ENCODE measurements around the gene FAM221B. TPM values are rescaled to one million over a fixed set of nuclear protein-coding genes. Genes with fewer than 3 reads are reported as not detected.

FAM221B gene
- total RNA-seq, 4 donors from 2014 or later, result 0.14 TPM; not detected in 3

GRCh38 chr9:35869621-35870216, 41.2 kb upstream of the FAM221B start:
- no peak overlapping the region for H3K4me3 ChIP-seq
- H3K27ac ChIP-seq, result no peak overlapping the region
- no peaks in the 10 kb centered on the region for H3K36me3 ChIP-seq
- in situ Hi-C loops (cut with MboI; ENCODE audit: low pct_ligation_motif_present in 1 of 4, low pct_unique_long_range_greater_than_20kb in 1 of 4, low sequenced_read_pairs in 3 of 4) (no loop called here), intact Hi-C loops (cut with DNase I; ENCODE audit: low total_unique reads) (no loop called here)
- no peaks in the 10 kb centered on the region for H3K9me3 ChIP-seq
- WGBS, 2 donors (ENCODE audit: low coverage in 1 of 2), result 85% methylated on average over 19 of the region's 19 CpGs; no CpG with 5 or more reads in 1 of the 2 donors
- no peak for DNase-seq
- H3K4me1 ChIP-seq, result no peaks in the 10 kb centered on the region
- no peak for TF ChIP-seq POLR2A (IDR thresholded peaks at IDR 0.05)
- no peak for TF ChIP-seq CTCF (IDR thresholded peaks at IDR 0.05)
- no peak for TF ChIP-seq EP300 (IDR thresholded peaks at IDR 0.05; ENCODE audit: low read depth)
- TF ChIP-seq POLR2AphosphoS5 (IDR thresholded peaks at IDR 0.05), result no peak
- peaks cover under 1% of the 10 kb centered on the region for H3K27me3 ChIP-seq

DNA sequence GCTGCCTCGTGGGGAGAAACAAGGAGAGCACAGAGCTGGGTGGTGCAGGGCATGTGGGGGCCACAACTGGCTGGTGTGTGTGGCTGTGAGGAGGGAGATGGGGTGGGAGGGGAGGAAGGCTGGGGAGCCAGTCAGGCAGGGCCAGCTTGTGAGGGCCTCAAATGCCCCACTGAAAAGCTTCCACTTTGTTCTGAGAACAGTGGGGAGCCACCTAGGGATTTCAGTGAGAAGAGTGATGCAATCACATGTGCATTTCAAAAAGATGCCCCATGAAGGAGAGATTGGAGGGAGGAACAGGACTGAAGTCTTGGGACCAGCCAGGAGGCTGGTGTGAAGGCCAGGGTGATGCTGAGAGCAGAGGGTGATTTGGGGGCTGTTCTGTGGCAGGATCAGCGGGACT, 40.4 kb upstream of the FAM221B start:
- DNase-seq, result no peak
- in situ Hi-C loops (cut with MboI; ENCODE audit: low pct_ligation_motif_present in 1 of 4, low pct_unique_long_range_greater_than_20kb in 1 of 4, low sequenced_read_pairs in 3 of 4), result no loop called here
- Histone ChIP-seq H3K4me3 (no peak overlapping the region), H3K27me3 (no peaks in the 10 kb centered on the region), H3K9me3 (no peaks in the 10 kb centered on the region), H3K4me1 (no peaks in the 10 kb centered on the region), H3K27ac (no peak overlapping the region), H3K36me3 (no peaks in the 10 kb centered on the region)
- TF ChIP-seq POLR2A (IDR thresholded peaks at IDR 0.05), result no peak
- TF ChIP-seq POLR2AphosphoS5 (IDR thresholded peaks at IDR 0.05), result no peak
- no peak for TF ChIP-seq EP300 (IDR thresholded peaks at IDR 0.05; ENCODE audit: low read depth)
- TF ChIP-seq CTCF (IDR thresholded peaks at IDR 0.05), result no peak
- 71 to 76% methylated on average over 1 to 2 of the region's 2 CpGs for WGBS, 2 donors (ENCODE audit: low coverage in 1 of 2)
- intact Hi-C loops (cut with DNase I; ENCODE audit: low total_unique reads), result no loop called here

DNA sequence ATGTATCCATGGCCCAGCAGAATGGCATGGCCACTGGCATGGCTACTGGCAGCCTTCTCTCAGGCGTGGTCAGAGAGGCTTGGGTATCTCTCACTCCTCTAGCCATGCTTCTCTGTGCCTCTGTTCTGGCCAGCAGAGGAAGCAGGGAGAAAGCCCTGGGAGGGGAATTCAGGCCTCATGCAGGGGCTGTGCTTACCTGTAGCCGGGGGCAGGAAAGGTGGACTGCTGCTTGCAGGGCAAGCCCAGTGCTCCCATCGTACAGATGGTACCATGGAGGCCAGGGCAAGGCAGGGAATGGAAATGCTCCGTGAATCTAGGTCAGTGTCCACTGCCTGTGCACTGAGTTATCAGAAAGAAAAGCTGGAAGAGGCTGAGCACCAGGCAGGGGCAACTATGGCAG, 39.0 kb upstream of the FAM221B start:
- no peak for DNase-seq
- no peak for TF ChIP-seq CTCF (IDR thresholded peaks at IDR 0.05)
- no peak for TF ChIP-seq EP300 (IDR thresholded peaks at IDR 0.05; ENCODE audit: low read depth)
- no peak for TF ChIP-seq POLR2AphosphoS5 (IDR thresholded peaks at IDR 0.05)
- TF ChIP-seq POLR2A (IDR thresholded peaks at IDR 0.05), result no peak
- peaks cover 4% of the 10 kb centered on the region for H3K27me3 ChIP-seq
- no peaks in the 10 kb centered on the region for H3K36me3 ChIP-seq
- no peak overlapping the region for H3K4me3 ChIP-seq
- no peak overlapping the region for H3K27ac ChIP-seq
- in situ Hi-C loops (cut with MboI; ENCODE audit: low pct_ligation_motif_present in 1 of 4, low pct_unique_long_range_greater_than_20kb in 1 of 4, low sequenced_read_pairs in 3 of 4), result no loop called here
- intact Hi-C loops (cut with DNase I; ENCODE audit: low total_unique reads), result no loop called here
- H3K9me3 ChIP-seq, result no peaks in the 10 kb centered on the region
- no peaks in the 10 kb centered on the region for H3K4me1 ChIP-seq
- 80% methylated on average over 4 of the region's 4 CpGs; no CpG with 5 or more reads in 1 of the 2 donors for WGBS, 2 donors (ENCODE audit: low coverage in 1 of 2)

DNA sequence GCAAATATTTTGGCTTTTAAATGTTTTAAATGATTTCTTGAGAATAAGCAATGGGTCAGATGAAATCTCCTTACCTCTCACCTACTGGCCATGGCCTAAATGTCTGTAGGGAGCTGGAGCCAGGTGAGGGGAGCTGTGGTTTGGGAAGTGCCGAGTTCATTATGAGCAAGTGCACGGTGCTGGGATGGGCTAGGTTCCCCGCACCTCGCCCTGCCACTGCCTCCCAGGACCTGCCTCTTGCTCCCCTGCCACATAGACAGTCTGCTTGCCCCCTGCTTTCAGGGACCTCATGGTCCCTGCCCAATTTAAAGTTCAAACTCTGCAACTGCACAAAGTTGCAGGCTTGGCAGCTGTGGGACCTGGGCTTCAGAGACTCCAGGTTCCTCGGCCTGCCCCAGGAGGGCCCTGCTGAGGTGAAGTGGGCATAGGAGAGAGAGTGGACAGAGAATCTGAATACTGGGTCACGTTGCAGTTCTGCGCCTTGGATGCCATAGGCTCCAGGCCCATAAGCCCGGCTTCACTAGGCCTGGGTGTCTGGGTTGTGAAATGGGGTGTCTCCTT, 36.2 kb upstream of the FAM221B start:
- H3K4me1 ChIP-seq, result no peaks in the 10 kb centered on the region
- in situ Hi-C loops (cut with MboI; ENCODE audit: low pct_ligation_motif_present in 1 of 4, low pct_unique_long_range_greater_than_20kb in 1 of 4, low sequenced_read_pairs in 3 of 4) (no loop called here), intact Hi-C loops (cut with DNase I; ENCODE audit: low total_unique reads) (no loop called here)
- no peaks in the 10 kb centered on the region for H3K9me3 ChIP-seq
- no peak overlapping the region for H3K27ac ChIP-seq
- no peak for DNase-seq
- TF ChIP-seq EP300 (IDR thresholded peaks at IDR 0.05; ENCODE audit: low read depth), result no peak
- no peak for TF ChIP-seq POLR2AphosphoS5 (IDR thresholded peaks at IDR 0.05)
- no peak for TF ChIP-seq POLR2A (IDR thresholded peaks at IDR 0.05)
- TF ChIP-seq CTCF (IDR thresholded peaks at IDR 0.05), result no peak
- no peaks in the 10 kb centered on the region for H3K36me3 ChIP-seq
- WGBS, 2 donors (ENCODE audit: low coverage in 1 of 2), result 80% methylated on average over 8 of the region's 8 CpGs; no CpG with 5 or more reads in 1 of the 2 donors
- H3K4me3 ChIP-seq, result no peak overlapping the region
- peaks cover 22% of the 10 kb centered on the region for H3K27me3 ChIP-seq

Measured in transverse colon (tissue), 4 donors.